HEK293 (cell line): ENCODE measurements around the gene CACNA1C.

ENCODE experiments used
- HOXA7 ChIP-seq: sonication (generic); formaldehyde crosslinking; IDR thresholded peaks from 2 replicates; pipeline ENCODE4 v1.8.1; 2022; ENCODE audit warnings: missing genetic modification reagents, borderline replicate concordance
- PRDM1 ChIP-seq: fragments of 450-650 bp; formaldehyde crosslinking; IDR thresholded peaks from 2 replicates; pipeline ENCODE4; 2016; ENCODE audit warnings: missing biosample characterization, missing genetic modification characterization
- SCRT1 ChIP-seq: fragments of 450-650 bp; formaldehyde crosslinking; IDR thresholded peaks from 2 replicates; pipeline ENCODE4 v1.5.1; 2016; ENCODE audit warnings: missing biosample characterization, missing genetic modification characterization, borderline replicate concordance
- SCRT2 ChIP-seq: fragments of 450-650 bp; formaldehyde crosslinking; IDR thresholded peaks from 2 replicates; pipeline ENCODE4 v1.5.1; 2016; ENCODE audit warnings: missing biosample characterization, missing genetic modification characterization
- TCF7L2 ChIP-seq: IDR thresholded peaks from 2 replicates; pipeline ENCODE4 v1.6.1; 2011; ENCODE audit warnings: low read depth, mild to moderate bottlenecking, inconsistent platforms, low read length, moderate library complexity, borderline replicate concordance
- YY1 ChIP-seq: fragments of 450-650 bp; formaldehyde crosslinking; IDR thresholded peaks from 2 replicates; pipeline ENCODE4 v1.5.1; 2018; ENCODE audit warnings: missing biosample characterization, missing genetic modification characterization
- ZBTB48 ChIP-seq: fragments of 450-650 bp; formaldehyde crosslinking; IDR thresholded peaks from 2 replicates; pipeline ENCODE4 v1.5.1; 2016; ENCODE audit warnings: missing biosample characterization, missing genetic modification characterization
- ZBTB8A ChIP-seq: fragments of 450-650 bp; formaldehyde crosslinking; IDR thresholded peaks from 2 replicates; pipeline ENCODE4 v1.5.1; 2016; ENCODE audit warnings: missing biosample characterization, missing genetic modification characterization
- ZFHX2 ChIP-seq: fragments of 450-650 bp; formaldehyde crosslinking; conservative IDR thresholded peaks from 2 replicates; pipeline ENCODE4 v1.5.1; 2016; ENCODE audit warnings: missing biosample characterization, missing genetic modification characterization
- ZFP69B ChIP-seq: fragments of 450-650 bp; formaldehyde crosslinking; IDR thresholded peaks from 2 replicates; pipeline ENCODE4 v1.5.1; 2016; ENCODE audit warnings: missing biosample characterization, missing genetic modification characterization
- ZNF133 ChIP-seq: fragments of 450-650 bp; formaldehyde crosslinking; IDR thresholded peaks from 2 replicates; pipeline ENCODE4 v1.5.1; 2016; ENCODE audit warnings: missing biosample characterization, missing genetic modification characterization
- ZNF155 ChIP-seq: fragments of 450-650 bp; formaldehyde crosslinking; IDR thresholded peaks from 2 replicates; pipeline ENCODE4 v1.5.1; 2016; ENCODE audit warnings: missing biosample characterization, missing genetic modification characterization
- ZNF157 ChIP-seq: fragments of 450-650 bp; formaldehyde crosslinking; IDR thresholded peaks from 2 replicates; pipeline ENCODE4 v1.5.1; 2016; ENCODE audit warnings: missing biosample characterization, missing genetic modification characterization
- ZNF169 ChIP-seq: fragments of 450-650 bp; formaldehyde crosslinking; IDR thresholded peaks from 2 replicates; pipeline ENCODE4 v1.5.1; 2016; ENCODE audit warnings: missing biosample characterization, missing genetic modification characterization
- ZNF175 ChIP-seq: fragments of 450-650 bp; formaldehyde crosslinking; IDR thresholded peaks from 2 replicates; pipeline ENCODE4 v1.5.1; 2016; ENCODE audit warnings: missing biosample characterization, missing genetic modification characterization
- ZNF514 ChIP-seq: fragments of 450-650 bp; formaldehyde crosslinking; IDR thresholded peaks from 2 replicates; pipeline ENCODE4 v1.5.1; 2016; ENCODE audit warnings: missing biosample characterization, missing genetic modification characterization
- ZNF544 ChIP-seq: fragments of 450-650 bp; formaldehyde crosslinking; IDR thresholded peaks from 2 replicates; pipeline ENCODE4 v1.5.0; 2017; ENCODE audit warnings: missing biosample characterization, missing genetic modification characterization
- ZNF558 ChIP-seq: fragments of 450-650 bp; formaldehyde crosslinking; IDR thresholded peaks from 2 replicates; pipeline ENCODE4 v1.5.1; 2016; ENCODE audit warnings: missing biosample characterization, missing genetic modification characterization
- ZNF561 ChIP-seq: fragments of 450-650 bp; IDR thresholded peaks from 2 replicates; pipeline ENCODE4 v1.5.1; 2018; ENCODE audit warnings: missing biosample characterization, missing genetic modification characterization, borderline replicate concordance
- ZNF580 ChIP-seq: fragments of 450-650 bp; formaldehyde crosslinking; IDR thresholded peaks from 2 replicates; pipeline ENCODE4 v1.5.1; 2016; ENCODE audit warnings: missing biosample characterization, missing genetic modification characterization
- ZNF585B ChIP-seq: fragments of 450-650 bp; formaldehyde crosslinking; IDR thresholded peaks from 2 replicates; pipeline ENCODE4 v1.5.1; 2016; ENCODE audit warnings: missing biosample characterization, missing genetic modification characterization
- ZNF600 ChIP-seq: fragments of 450-650 bp; formaldehyde crosslinking; IDR thresholded peaks from 2 replicates; pipeline ENCODE4 v1.5.1; 2016; ENCODE audit warnings: missing biosample characterization, missing genetic modification characterization
- ZNF677 ChIP-seq: fragments of 450-650 bp; IDR thresholded peaks from 2 replicates; pipeline ENCODE4 v1.5.0; 2018; ENCODE audit warnings: missing biosample characterization, mild to moderate bottlenecking, missing genetic modification characterization, moderate library complexity
- ZNF701 ChIP-seq: fragments of 450-650 bp; formaldehyde crosslinking; IDR thresholded peaks from 2 replicates; pipeline ENCODE4 v1.5.1; 2016; ENCODE audit warnings: missing biosample characterization, missing genetic modification characterization
- ZNF837 ChIP-seq: fragments of 450-650 bp; formaldehyde crosslinking; IDR thresholded peaks from 2 replicates; pipeline ENCODE4 v1.5.1; 2016; ENCODE audit warnings: missing biosample characterization, missing genetic modification characterization
- ZSCAN30 ChIP-seq: fragments of 450-650 bp; IDR thresholded peaks from 2 replicates; pipeline ENCODE4 v1.5.1; 2018; ENCODE audit warnings: missing biosample characterization, mild to moderate bottlenecking, missing genetic modification characterization, moderate library complexity
- TF ChIP-seq, protein P1 (sequence below): fragments of 450-650 bp; formaldehyde crosslinking; IDR thresholded peaks from 2 replicates; pipeline ENCODE4 v1.5.1; 2016; ENCODE audit warnings: missing biosample characterization, missing genetic modification characterization
- TF ChIP-seq, protein P2 (sequence below): fragments of 450-650 bp; formaldehyde crosslinking; IDR thresholded peaks from 2 replicates; pipeline ENCODE4 v1.5.1; 2017; ENCODE audit warnings: missing biosample characterization, missing genetic modification characterization
- TF ChIP-seq, protein P3 (sequence below): fragments of 450-650 bp; formaldehyde crosslinking; IDR thresholded peaks from 2 replicates; pipeline ENCODE4 v1.5.1; 2016; ENCODE audit warnings: missing biosample characterization, missing genetic modification characterization
- TF ChIP-seq, protein P4 (sequence below): fragments of 450-650 bp; formaldehyde crosslinking; IDR thresholded peaks from 2 replicates; pipeline ENCODE4 v1.5.1; 2016; ENCODE audit warnings: missing biosample characterization, missing genetic modification characterization
- TF ChIP-seq, protein P5 (sequence below): fragments of 450-650 bp; formaldehyde crosslinking; IDR thresholded peaks from 2 replicates; pipeline ENCODE4 v1.5.1; 2016; ENCODE audit warnings: missing biosample characterization, missing genetic modification characterization

Gene CACNA1C

DNA sequence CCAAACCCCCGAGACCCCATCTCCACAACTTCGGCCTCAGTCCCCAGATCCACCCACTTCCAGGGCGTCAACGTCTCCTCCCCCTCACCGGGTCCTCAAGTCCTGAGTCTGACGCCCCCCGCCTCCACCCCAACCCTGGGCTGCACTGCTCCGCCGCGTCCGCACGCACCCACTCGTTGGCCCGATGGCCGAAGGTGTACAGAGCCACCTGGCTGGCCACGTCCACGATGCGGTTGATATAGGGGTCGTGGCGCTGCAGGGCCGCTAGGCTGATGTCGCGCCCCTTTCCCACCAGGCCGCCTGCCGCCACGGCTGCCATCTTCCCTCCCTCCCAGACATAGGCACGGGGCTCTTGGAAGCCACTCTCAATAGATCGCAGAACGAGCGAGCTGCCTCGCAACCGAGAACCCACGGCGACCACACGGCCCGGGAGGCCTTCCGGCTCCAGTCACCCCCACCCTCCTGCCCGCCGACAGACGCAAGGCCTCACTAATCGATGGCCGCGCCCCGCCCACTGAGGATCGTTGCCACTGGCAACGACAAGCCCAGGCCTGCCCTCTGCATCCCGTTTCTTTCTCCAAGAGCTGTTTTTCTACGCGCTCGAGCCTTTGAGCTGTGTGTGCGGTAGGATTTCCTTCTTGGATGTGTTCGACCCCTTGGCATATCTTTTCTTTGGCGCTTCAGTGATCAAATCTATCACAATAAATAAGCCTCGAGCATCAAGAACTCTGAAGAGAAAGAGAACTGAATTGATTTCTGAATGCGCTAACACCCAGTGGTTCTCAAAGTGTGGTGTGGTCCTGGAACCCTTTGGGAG lies 48.5 kb upstream of the CACNA1C start, which contains the start of gene DCP1B (continued):
- TF ChIP-seq ZNF580 (peak; percentile 86), ZNF157 (tag by site-specific recombination) (no peak), ZNF544 (tag by site-specific recombination) (no peak), ZSCAN30 (tag by site-specific recombination) (no peak), ZNF701 (tag by site-specific recombination) (0 out of 2 replicates have a peak, but pooled peaks have one; percentile 42), SCRT2 (peak; percentile 57), ZNF514 (tag by site-specific recombination) (no peak), HOXA7 (no peak), ZBTB8A (tag by site-specific recombination) (peak; percentile 82), YY1 (peak; percentile 96), SCRT1 (tag by site-specific recombination) (peak; percentile 15; the same call in 1 of the 2 replicates), ZNF561 (tag by site-specific recombination) (peak; percentile 75; the same call in 1 of the 2 replicates), ZNF837 (no peak), ZNF600 (peak; percentile 86), ZNF133 (tag by site-specific recombination) (no peak), TCF7L2 (peak; percentile 47; the same call in 1 of the 2 replicates), ZNF175 (tag by site-specific recombination) (no peak), ZNF585B (tag by site-specific recombination) (no peak), ZNF169 (tag by site-specific recombination) (no peak), ZNF677 (no peak), PRDM1 (no peak), ZNF558 (peak; percentile 65; the same call in 1 of the 2 replicates), ZFHX2 (tag by site-specific recombination) (peak; percentile 96), ZFP69B (tag by site-specific recombination) (peak; percentile 57; the same call in 1 of the 2 replicates), ZNF155 (tag by site-specific recombination) (no peak), ZBTB48 (tag by site-specific recombination) (peak; percentile 78)
- TF ChIP-seq, protein P1, sequence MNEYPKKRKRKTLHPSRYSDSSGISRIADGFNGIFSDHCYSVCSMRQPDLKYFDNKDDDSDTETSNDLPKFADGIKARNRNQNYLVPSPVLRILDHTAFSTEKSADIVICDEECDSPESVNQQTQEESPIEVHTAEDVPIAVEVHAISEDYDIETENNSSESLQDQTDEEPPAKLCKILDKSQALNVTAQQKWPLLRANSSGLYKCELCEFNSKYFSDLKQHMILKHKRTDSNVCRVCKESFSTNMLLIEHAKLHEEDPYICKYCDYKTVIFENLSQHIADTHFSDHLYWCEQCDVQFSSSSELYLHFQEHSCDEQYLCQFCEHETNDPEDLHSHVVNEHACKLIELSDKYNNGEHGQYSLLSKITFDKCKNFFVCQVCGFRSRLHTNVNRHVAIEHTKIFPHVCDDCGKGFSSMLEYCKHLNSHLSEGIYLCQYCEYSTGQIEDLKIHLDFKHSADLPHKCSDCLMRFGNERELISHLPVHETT (tag by site-specific recombination): peak; percentile 86; the same call in 1 of the 2 replicates
- TF ChIP-seq, protein P2, sequence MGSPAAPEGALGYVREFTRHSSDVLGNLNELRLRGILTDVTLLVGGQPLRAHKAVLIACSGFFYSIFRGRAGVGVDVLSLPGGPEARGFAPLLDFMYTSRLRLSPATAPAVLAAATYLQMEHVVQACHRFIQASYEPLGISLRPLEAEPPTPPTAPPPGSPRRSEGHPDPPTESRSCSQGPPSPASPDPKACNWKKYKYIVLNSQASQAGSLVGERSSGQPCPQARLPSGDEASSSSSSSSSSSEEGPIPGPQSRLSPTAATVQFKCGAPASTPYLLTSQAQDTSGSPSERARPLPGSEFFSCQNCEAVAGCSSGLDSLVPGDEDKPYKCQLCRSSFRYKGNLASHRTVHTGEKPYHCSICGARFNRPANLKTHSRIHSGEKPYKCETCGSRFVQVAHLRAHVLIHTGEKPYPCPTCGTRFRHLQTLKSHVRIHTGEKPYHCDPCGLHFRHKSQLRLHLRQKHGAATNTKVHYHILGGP (tag by site-specific recombination): no peak
- TF ChIP-seq, protein P3, sequence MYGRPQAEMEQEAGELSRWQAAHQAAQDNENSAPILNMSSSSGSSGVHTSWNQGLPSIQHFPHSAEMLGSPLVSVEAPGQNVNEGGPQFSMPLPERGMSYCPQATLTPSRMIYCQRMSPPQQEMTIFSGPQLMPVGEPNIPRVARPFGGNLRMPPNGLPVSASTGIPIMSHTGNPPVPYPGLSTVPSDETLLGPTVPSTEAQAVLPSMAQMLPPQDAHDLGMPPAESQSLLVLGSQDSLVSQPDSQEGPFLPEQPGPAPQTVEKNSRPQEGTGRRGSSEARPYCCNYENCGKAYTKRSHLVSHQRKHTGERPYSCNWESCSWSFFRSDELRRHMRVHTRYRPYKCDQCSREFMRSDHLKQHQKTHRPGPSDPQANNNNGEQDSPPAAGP (tag by site-specific recombination): peak; percentile 91
- TF ChIP-seq, protein P4, sequence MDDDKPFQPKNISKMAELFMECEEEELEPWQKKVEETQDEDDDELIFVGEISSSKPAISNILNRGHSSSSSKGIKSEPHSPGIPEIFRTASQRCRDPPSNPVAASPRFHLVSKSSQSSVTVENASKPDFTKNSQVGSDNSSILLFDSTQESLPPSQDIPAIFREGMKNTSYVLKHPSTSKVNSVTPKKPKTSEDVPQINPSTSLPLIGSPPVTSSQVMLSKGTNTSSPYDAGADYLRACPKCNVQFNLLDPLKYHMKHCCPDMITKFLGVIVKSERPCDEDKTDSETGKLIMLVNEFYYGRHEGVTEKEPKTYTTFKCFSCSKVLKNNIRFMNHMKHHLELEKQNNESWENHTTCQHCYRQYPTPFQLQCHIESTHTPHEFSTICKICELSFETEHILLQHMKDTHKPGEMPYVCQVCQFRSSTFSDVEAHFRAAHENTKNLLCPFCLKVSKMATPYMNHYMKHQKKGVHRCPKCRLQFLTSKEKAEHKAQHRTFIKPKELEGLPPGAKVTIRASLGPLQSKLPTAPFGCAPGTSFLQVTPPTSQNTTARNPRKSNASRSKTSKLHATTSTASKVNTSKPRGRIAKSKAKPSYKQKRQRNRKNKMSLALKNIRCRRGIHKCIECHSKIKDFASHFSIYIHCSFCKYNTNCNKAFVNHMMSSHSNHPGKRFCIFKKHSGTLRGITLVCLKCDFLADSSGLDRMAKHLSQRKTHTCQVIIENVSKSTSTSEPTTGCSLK: no peak
- TF ChIP-seq, protein P5, sequence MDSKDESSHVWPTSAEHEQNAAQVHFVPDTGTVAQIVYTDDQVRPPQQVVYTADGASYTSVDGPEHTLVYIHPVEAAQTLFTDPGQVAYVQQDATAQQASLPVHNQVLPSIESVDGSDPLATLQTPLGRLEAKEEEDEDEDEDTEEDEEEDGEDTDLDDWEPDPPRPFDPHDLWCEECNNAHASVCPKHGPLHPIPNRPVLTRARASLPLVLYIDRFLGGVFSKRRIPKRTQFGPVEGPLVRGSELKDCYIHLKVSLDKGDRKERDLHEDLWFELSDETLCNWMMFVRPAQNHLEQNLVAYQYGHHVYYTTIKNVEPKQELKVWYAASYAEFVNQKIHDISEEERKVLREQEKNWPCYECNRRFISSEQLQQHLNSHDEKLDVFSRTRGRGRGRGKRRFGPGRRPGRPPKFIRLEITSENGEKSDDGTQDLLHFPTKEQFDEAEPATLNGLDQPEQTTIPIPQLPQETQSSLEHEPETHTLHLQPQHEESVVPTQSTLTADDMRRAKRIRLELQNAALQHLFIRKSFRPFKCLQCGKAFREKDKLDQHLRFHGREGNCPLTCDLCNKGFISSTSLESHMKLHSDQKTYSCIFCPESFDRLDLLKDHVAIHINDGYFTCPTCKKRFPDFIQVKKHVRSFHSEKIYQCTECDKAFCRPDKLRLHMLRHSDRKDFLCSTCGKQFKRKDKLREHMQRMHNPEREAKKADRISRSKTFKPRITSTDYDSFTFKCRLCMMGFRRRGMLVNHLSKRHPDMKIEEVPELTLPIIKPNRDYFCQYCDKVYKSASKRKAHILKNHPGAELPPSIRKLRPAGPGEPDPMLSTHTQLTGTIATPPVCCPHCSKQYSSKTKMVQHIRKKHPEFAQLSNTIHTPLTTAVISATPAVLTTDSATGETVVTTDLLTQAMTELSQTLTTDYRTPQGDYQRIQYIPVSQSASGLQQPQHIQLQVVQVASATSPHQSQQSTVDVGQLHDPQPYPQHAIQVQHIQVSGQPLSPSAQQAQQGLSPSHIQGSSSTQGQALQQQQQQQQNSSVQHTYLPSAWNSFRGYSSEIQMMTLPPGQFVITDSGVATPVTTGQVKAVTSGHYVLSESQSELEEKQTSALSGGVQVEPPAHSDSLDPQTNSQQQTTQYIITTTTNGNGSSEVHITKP (tag by site-specific recombination): peak; percentile 83
